MV-4-11 (cell line): ENCODE measurements around the gene AHNAK.

Experiments
- DNase-seq: peaks from one replicate; lab custom pipeline; 2025; lab: John Stamatoyannopoulos, UW

The AHNAK gene

GRCh38 chr11:62386083-62386482, 160.5 kb downstream of the AHNAK start:
- peak; percentile 34 for DNase-seq

- no peak for DNase-seq
Measured at GRCh38 chr11:62383822-62384221, 162.8 kb downstream of the AHNAK start.
